ENCODE results near the gene KCNIP1. TPM values are rescaled to one million over a fixed set of nuclear protein-coding genes. Genes with fewer than 3 reads are reported as not detected.

KCNIP1 gene
- total and polyA plus RNA-seq, 2 of the 8 experiments (the other 6 are each of a cell fraction or from before 2014, with no cell fraction given): 0.52 to 0.83 TPM

DNA sequence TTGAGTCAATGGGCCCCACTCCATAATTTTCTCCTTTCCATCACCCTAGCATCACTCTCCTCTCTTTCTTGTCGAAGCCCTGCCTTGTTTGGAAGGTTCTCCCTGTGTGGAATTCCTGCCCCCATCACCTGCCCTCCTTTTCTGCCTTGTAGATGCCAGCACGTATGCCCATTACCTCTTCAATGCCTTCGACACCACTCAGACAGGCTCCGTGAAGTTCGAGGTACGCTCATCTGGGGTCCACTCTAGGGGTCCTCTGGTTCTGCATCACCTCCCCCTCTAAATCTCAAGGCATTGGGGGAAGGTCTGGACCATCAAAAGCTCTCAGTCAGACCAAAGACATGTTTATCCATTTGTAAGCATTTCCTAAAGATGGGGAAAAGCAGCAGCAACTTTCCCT lies 217.9 kb downstream of the KCNIP1 start:
- ChIA-PET POLR2A (ENCODE audit: partially characterized antibody) (interaction anchor here (2.6 kb wide), 1 partner anchor 10 kb away, joined by 8 read pairs; no protein-coding TSS in a partner anchor), CTCF (ENCODE audit: partially characterized antibody) (interaction anchor here (1.0 to 4.8 kb wide), 14 partner anchors 10 to 483 kb away, joined by 3 to 39 read pairs (median 6); no protein-coding TSS in a partner anchor)
- Histone ChIP-seq H3K4me1 (replicated peaks in 1 of 4; ENCODE audit: control insufficient read depth in 3 of 4, insufficient read depth in 4 of 4, low read length in 3 of 4) (no peaks in the 10 kb centered on the region), H3K79me1 (ENCODE audit: low read depth, low read length) (no peaks in the 10 kb centered on the region), H3K27ac (ENCODE audit: low read depth, low read length) (no peak overlapping the region), H4K5ac (ENCODE audit: insufficient read length, low read depth, low read length) (no peak overlapping the region), H3K23ac (ENCODE audit: insufficient read length) (no peak overlapping the region), H3K4me2 (ENCODE audit: insufficient read depth in 1 of 2, low read depth in 2 of 2, low read length in 2 of 2) (no peak overlapping the region), H4K8ac (ENCODE audit: extremely low read depth, insufficient read depth, low read length) (no peak overlapping the region), H3K9ac (replicated peaks in 1 of 4; ENCODE audit: extremely low read depth in 1 of 4, low read depth in 3 of 4, low read length in 3 of 4) (no peak overlapping the region), H4K91ac (replicated peaks; ENCODE audit: insufficient read length, low read length) (no peak overlapping the region), H3K4me3 (ENCODE audit: extremely low read depth in 1 of 4, insufficient read depth in 2 of 4, low read depth in 3 of 4, low read length in 4 of 4) (no peak overlapping the region), H3K79me2 (ENCODE audit: control insufficient read depth in 1 of 2, insufficient read depth in 2 of 2, low read length in 2 of 2) (no peaks in the 10 kb centered on the region), H3K56ac (replicated peaks; ENCODE audit: insufficient read length, low read depth, low read length) (no peak overlapping the region), H2BK5ac (ENCODE audit: low read depth, low read length) (no peak overlapping the region), H3K23me2 (ENCODE audit: low read depth, low read length) (no peaks in the 10 kb centered on the region), H2AFZ (ENCODE audit: low read length) (no peak overlapping the region), H3K9me3 (ENCODE audit: insufficient read depth in 2 of 2, low read depth in 1 of 2, low read length in 1 of 2) (peaks cover 10 to 16% of the 10 kb centered on the region in 2 experiments), H2AK5ac (ENCODE audit: low read depth, low read length) (no peak overlapping the region), H2BK20ac (ENCODE audit: low read length) (no peak overlapping the region), H3K36me3 (ENCODE audit: control insufficient read depth in 2 of 4, insufficient read depth in 4 of 4, low read length in 3 of 4) (no peaks in the 10 kb centered on the region; a peak in 1 of 8 replicates), H2BK15ac (ENCODE audit: low read length) (no peak overlapping the region), H3K27me3 (replicated peaks in 1 of 4; ENCODE audit: control insufficient read depth in 3 of 4, extremely low read depth in 1 of 4, insufficient read depth in 3 of 4, low read length in 3 of 4) (no peaks in the 10 kb centered on the region), H2BK12ac (ENCODE audit: low read depth, low read length) (no peak overlapping the region), H3K14ac (ENCODE audit: insufficient read length) (no peak overlapping the region), H3K4ac (replicated peaks; ENCODE audit: insufficient read length, low read depth, low read length) (no peak overlapping the region), H2BK120ac (replicated peaks; ENCODE audit: low read depth, low read length) (no peak overlapping the region), H3K18ac (ENCODE audit: extremely low read depth, low read length) (no peak overlapping the region), H4K20me1 (replicated peaks in 1 of 2; ENCODE audit: control insufficient read depth in 1 of 2, insufficient read depth in 2 of 2, low read length in 2 of 2) (no peaks in the 10 kb centered on the region)
- 94% methylated on average over 6 of the region's 6 CpGs; no CpG with 5 or more reads in 1 of the 2 experiments for WGBS, 2 experiments (ENCODE audit: extremely low coverage in 1 of 2, insufficient coverage in 1 of 2, insufficient read length in 1 of 2, insufficient replicate concordance in 2 of 2, low coverage in 1 of 2, low lambda C conversion rate in 2 of 2, missing lambda C conversion rate in 1 of 2)
- DNase-seq (ENCODE audit: low read depth in 1 of 2, low spot score in 2 of 2) (no peak), FAIRE-seq (no peak)
- TF ChIP-seq EP300 (IDR thresholded peaks at IDR 0.05; ENCODE audit: borderline replicate concordance in 1 of 2, low read depth in 2 of 2, low read length in 2 of 2) (no peak), MAX (IDR thresholded peaks at IDR 0.05) (no peak), CBX5 (IDR thresholded peaks at IDR 0.05; ENCODE audit: low read depth, low read length) (no peak), MAFK (IDR thresholded peaks at IDR 0.05; ENCODE audit: low read depth, low read length) (no peak), NANOG (IDR thresholded peaks at IDR 0.05; ENCODE audit: insufficient read depth, low read depth, low read length, poor library complexity, severe bottlenecking) (no peak), POLR2AphosphoS5 (IDR thresholded peaks at IDR 0.05; ENCODE audit: low read depth, low read length) (no peak), RAD21 (IDR thresholded peaks at IDR 0.05 in 1 of 2, conservative IDR thresholded peaks at IDR 0.05 in 1 of 2; ENCODE audit: low read depth in 2 of 2, low read length in 2 of 2) (no peak), SIN3A (conservative IDR thresholded peaks at IDR 0.05 in 1 of 2, IDR thresholded peaks at IDR 0.05 in 1 of 2; ENCODE audit: low read depth in 1 of 2, low read length in 2 of 2) (no peak), CEBPB (IDR thresholded peaks at IDR 0.05; ENCODE audit: low read depth, low read length) (no peak)
- TF ChIP-seq, protein P1, sequence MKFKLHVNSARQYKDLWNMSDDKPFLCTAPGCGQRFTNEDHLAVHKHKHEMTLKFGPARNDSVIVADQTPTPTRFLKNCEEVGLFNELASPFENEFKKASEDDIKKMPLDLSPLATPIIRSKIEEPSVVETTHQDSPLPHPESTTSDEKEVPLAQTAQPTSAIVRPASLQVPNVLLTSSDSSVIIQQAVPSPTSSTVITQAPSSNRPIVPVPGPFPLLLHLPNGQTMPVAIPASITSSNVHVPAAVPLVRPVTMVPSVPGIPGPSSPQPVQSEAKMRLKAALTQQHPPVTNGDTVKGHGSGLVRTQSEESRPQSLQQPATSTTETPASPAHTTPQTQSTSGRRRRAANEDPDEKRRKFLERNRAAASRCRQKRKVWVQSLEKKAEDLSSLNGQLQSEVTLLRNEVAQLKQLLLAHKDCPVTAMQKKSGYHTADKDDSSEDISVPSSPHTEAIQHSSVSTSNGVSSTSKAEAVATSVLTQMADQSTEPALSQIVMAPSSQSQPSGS (IDR thresholded peaks at IDR 0.05; ENCODE audit: low read length): no peak

All from H1 (cell line).